ENCODE results near the gene APCDD1. TPM values are rescaled to one million over a fixed set of nuclear protein-coding genes. Genes with fewer than 3 reads are reported as not detected.

Gene APCDD1
- polyA plus RNA-seq, 1 of the 3 experiments (the other 2 are of a cell fraction) = 0.02 TPM

GRCh38 chr18:10444314-10445006 lies 10.0 kb upstream of the APCDD1 start:
- Histone ChIP-seq H2AFZ (ENCODE audit: low read depth) (no peak overlapping the region), H3K79me2 (ENCODE audit: insufficient read depth) (no peaks in the 10 kb centered on the region), H3F3A (replicated peaks; ENCODE audit: insufficient read depth) (no peaks in the 10 kb centered on the region), H3K4me1 (ENCODE audit: control insufficient read depth in 1 of 2, insufficient read depth in 2 of 2, low read depth in 1 of 2, low read length in 1 of 2) (peaks cover 3 to 12% of the 10 kb centered on the region in 2 experiments; a peak in 3 of 4 replicates), H3K4me3 (ENCODE audit: low read depth in 2 of 2, low read length in 1 of 2) (no peak overlapping the region), H3K27ac (ENCODE audit: low read depth in 2 of 2, low read length in 1 of 2) (no peak overlapping the region), H3K9me2 (no peaks in the 10 kb centered on the region), H3K9me3 (no peaks in the 10 kb centered on the region), H3K36me3 (replicated peaks in 1 of 2; ENCODE audit: control insufficient read depth in 1 of 2, insufficient read depth in 2 of 2, low read length in 1 of 2) (no peaks in the 10 kb centered on the region), H3K4me2 (no peak overlapping the region), H3K9ac (no peak overlapping the region), H4K20me1 (ENCODE audit: insufficient read depth) (no peaks in the 10 kb centered on the region), H3K27me3 (ENCODE audit: insufficient read depth) (no peaks in the 10 kb centered on the region; the same call in 1 of the 2 replicates)
- TF ChIP-seq SIN3A (IDR thresholded peaks at IDR 0.05; ENCODE audit: borderline replicate concordance, low read depth, low read length) = no peak
- no peak for TF ChIP-seq EP300 (IDR thresholded peaks at IDR 0.05; ENCODE audit: borderline replicate concordance in 1 of 2, low read depth in 1 of 2, low read length in 1 of 2)
- TF ChIP-seq FOSL2 (IDR thresholded peaks at IDR 0.05; ENCODE audit: borderline replicate concordance, low read depth) = no peak
- no peak for DNase-seq
- ChIA-PET POLR2A (no interaction called here), CTCF (interaction anchor here (1.5 kb wide), 1 partner anchor 11 kb away, joined by 6 read pairs; no protein-coding TSS in a partner anchor)
- 18% methylated on average over 9 of the region's 9 CpGs for WGBS (ENCODE audit: low lambda C conversion rate)

- POLR2A ChIA-PET = no interaction called here
- Histone ChIP-seq H3K79me2 (ENCODE audit: insufficient read depth) (no peaks in the 10 kb centered on the region), H3K27me3 (ENCODE audit: insufficient read depth) (no peaks in the 10 kb centered on the region), H3K9me2 (no peaks in the 10 kb centered on the region), H2AFZ (ENCODE audit: low read depth) (no peak overlapping the region), H3K27ac (ENCODE audit: low read depth in 2 of 2, low read length in 1 of 2) (no peak overlapping the region), H3F3A (replicated peaks; ENCODE audit: insufficient read depth) (no peaks in the 10 kb centered on the region), H4K20me1 (ENCODE audit: insufficient read depth) (no peaks in the 10 kb centered on the region), H3K4me2 (no peak overlapping the region), H3K9me3 (no peaks in the 10 kb centered on the region), H3K4me3 (ENCODE audit: low read depth in 2 of 2, low read length in 1 of 2) (no peak overlapping the region; a peak in 1 of 4 replicates), H3K9ac (no peak overlapping the region), H3K36me3 (replicated peaks in 1 of 2; ENCODE audit: control insufficient read depth in 1 of 2, insufficient read depth in 2 of 2, low read length in 1 of 2) (no peaks in the 10 kb centered on the region), H3K4me1 (ENCODE audit: control insufficient read depth in 1 of 2, insufficient read depth in 2 of 2, low read depth in 1 of 2, low read length in 1 of 2) (peaks cover 0 to 9% of the 10 kb centered on the region in 2 experiments; a peak in 2 of 4 replicates)
- CTCF ChIA-PET = interaction anchor here (1.0 kb wide), 2 partner anchors 12 to 70 kb away, joined by 3 read pairs; no protein-coding TSS in a partner anchor
- WGBS (ENCODE audit: low lambda C conversion rate) = 4% methylated on average over 2 of the region's 2 CpGs
- DNase-seq = no peak
- TF ChIP-seq RAD21 (IDR thresholded peaks at IDR 0.05; ENCODE audit: low read length) (no peak), ELF1 (IDR thresholded peaks at IDR 0.05) (no peak), JUND (IDR thresholded peaks at IDR 0.05) (no peak), PBX3 (IDR thresholded peaks at IDR 0.05) (no peak), FOXM1 (IDR thresholded peaks at IDR 0.05; ENCODE audit: low read depth) (no peak), SIN3A (IDR thresholded peaks at IDR 0.05; ENCODE audit: borderline replicate concordance, low read depth, low read length) (no peak), NFIC (IDR thresholded peaks at IDR 0.05; ENCODE audit: borderline replicate concordance) (no peak), RXRA (IDR thresholded peaks at IDR 0.05; ENCODE audit: borderline replicate concordance, low read depth) (no peak), MXI1 (IDR thresholded peaks at IDR 0.05; ENCODE audit: low read depth, low read length) (no peak), POLR2AphosphoS5 (IDR thresholded peaks at IDR 0.05; ENCODE audit: low read depth, low read length) (no peak), USF2 (IDR thresholded peaks at IDR 0.05; ENCODE audit: borderline replicate concordance, low read depth, low read length) (no peak), ZBTB33 (IDR thresholded peaks at IDR 0.05; ENCODE audit: borderline replicate concordance, low read depth) (no peak), RFX5 (IDR thresholded peaks at IDR 0.05; ENCODE audit: low read length) (no peak), GATA2 (CRISPR knock-in tag; IDR thresholded peaks at IDR 0.05) (no peak)
- TF ChIP-seq, protein P1, sequence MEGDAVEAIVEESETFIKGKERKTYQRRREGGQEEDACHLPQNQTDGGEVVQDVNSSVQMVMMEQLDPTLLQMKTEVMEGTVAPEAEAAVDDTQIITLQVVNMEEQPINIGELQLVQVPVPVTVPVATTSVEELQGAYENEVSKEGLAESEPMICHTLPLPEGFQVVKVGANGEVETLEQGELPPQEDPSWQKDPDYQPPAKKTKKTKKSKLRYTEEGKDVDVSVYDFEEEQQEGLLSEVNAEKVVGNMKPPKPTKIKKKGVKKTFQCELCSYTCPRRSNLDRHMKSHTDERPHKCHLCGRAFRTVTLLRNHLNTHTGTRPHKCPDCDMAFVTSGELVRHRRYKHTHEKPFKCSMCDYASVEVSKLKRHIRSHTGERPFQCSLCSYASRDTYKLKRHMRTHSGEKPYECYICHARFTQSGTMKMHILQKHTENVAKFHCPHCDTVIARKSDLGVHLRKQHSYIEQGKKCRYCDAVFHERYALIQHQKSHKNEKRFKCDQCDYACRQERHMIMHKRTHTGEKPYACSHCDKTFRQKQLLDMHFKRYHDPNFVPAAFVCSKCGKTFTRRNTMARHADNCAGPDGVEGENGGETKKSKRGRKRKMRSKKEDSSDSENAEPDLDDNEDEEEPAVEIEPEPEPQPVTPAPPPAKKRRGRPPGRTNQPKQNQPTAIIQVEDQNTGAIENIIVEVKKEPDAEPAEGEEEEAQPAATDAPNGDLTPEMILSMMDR (IDR thresholded peaks at IDR 0.05) = no peak
Measured at GRCh38 chr18:10449396-10449795, 5.0 kb upstream of the APCDD1 start.
